Muscle of leg (tissue), 11 donors: ENCODE results near the gene PROM1. TPM values are rescaled to one million over a fixed set of nuclear protein-coding genes. Genes with fewer than 3 reads are reported as not detected.

Experiments
- DNase-seq: peaks from one replicate; pipeline ENCODE4 v3.0.0; 2013
- H3K27ac ChIP-seq: one replicate; pipeline ENCODE4 v1.5.1; 2013; ENCODE audit warnings: mild to moderate bottlenecking, low read length, control low read depth
- H3K27me3 ChIP-seq: one replicate; pipeline ENCODE4 v1.6.1; 2013; ENCODE audit warnings: low read length; ENCODE audit not compliant: control insufficient read depth, insufficient read depth
- H3K36me3 ChIP-seq: one replicate; pipeline ENCODE4 v1.6.1; 2013; ENCODE audit warnings: low read length; ENCODE audit not compliant: control insufficient read depth, insufficient read depth
- H3K4me1 ChIP-seq: one replicate; pipeline ENCODE4 v1.6.1; 2013; ENCODE audit warnings: low read length; ENCODE audit not compliant: control insufficient read depth, insufficient read depth
- H3K4me3 ChIP-seq: one replicate; pipeline ENCODE4 v1.5.1; 2013; ENCODE audit warnings: low read length, control low read depth
- H3K9me3 ChIP-seq: replicated peaks from 2 replicates; pipeline ENCODE4 v1.6.1; 2013; ENCODE audit warnings: low read depth, low read length; ENCODE audit not compliant: control insufficient read depth
- WGBS: methylation state at CpG from one replicate; pipeline ENCODE4 v1.1.5; 2013; ENCODE audit warnings: missing lambda C conversion rate; ENCODE audit not compliant: insufficient coverage; 5-methylcytosine and 5-hydroxymethylcytosine counted together
- polyA plus RNA-seq, 8 donors: library from polyadenylated mRNA; unstranded; fragments of 120-200 nt; gene quantifications; one replicate each; pipeline versions ENCODE4 v1.2.1 to v1.2.3, GENCODE V29; 2013; ENCODE audit warnings: inconsistent platforms in 1 of 8, low replicate concordance in 1 of 8; ENCODE audit not compliant: insufficient read length in 8 of 8, insufficient read depth in 1 of 8
- total RNA-seq: library from RNA; stranded (reverse); fragments of 120-200 nt; gene quantifications from one replicate; pipeline ENCODE4 v1.2.4, GENCODE V29; 2013

Gene PROM1
- total and polyA plus RNA-seq, 9 donors = 43.5 to 61.3 (median 47.9) TPM

DNA sequence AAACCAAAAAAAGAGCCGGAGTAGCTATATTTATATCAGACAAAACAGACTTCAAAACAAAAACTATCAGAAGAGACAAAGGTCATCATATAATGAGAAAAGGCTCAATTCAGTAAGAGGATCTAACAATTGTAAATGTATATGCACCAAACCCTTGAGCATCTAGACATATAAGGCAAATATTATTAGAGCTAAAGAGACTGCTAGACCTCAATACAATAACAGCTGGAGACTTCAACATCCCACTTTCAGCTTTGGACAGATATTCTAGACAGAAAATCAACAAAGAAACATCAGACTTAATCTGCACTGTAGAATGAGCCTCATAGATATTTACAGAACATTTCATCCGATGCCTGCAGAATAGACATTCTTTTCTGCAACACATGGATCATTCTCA lies 4.8 kb upstream of the PROM1 start:
- no peak for DNase-seq
- no CpG with 5 or more reads among the region's 2 CpGs for WGBS
- H3K4me1 ChIP-seq = peaks cover 3% of the 10 kb centered on the region
- H3K36me3 ChIP-seq = no peaks in the 10 kb centered on the region
- no peak overlapping the region for H3K27ac ChIP-seq
- peaks cover 20% of the 10 kb centered on the region for H3K27me3 ChIP-seq
- no peaks in the 10 kb centered on the region for H3K9me3 ChIP-seq
- H3K4me3 ChIP-seq = no peak overlapping the region

DNA sequence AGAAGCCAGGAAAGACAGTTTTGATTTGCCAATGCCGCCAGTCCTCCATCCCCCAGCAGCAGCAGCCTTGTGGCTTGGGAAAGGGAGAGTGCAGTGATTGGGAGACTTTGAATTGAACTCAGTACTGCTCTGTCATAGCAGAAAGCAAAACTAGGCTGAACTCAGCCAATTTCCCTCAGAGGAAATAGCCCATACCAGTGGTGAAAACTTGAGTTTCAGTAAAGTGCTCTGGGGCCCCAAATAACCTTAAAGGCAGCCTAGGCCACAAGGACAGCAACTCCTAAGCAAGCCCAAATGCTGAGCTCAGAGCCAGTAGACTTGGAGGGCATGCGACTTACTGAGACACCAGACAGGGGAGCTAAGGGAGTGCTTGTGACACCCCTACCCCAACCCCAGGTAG lies 2.0 kb upstream of the PROM1 start:
- Histone ChIP-seq H3K36me3 (no peaks in the 10 kb centered on the region), H3K9me3 (no peaks in the 10 kb centered on the region), H3K27ac (no peak overlapping the region), H3K4me3 (no peak overlapping the region), H3K4me1 (peaks cover 12% of the 10 kb centered on the region), H3K27me3 (peaks cover 39% of the 10 kb centered on the region)
- DNase-seq = no peak
- 67% methylated on average over 1 of the region's 2 CpGs for WGBS

DNA sequence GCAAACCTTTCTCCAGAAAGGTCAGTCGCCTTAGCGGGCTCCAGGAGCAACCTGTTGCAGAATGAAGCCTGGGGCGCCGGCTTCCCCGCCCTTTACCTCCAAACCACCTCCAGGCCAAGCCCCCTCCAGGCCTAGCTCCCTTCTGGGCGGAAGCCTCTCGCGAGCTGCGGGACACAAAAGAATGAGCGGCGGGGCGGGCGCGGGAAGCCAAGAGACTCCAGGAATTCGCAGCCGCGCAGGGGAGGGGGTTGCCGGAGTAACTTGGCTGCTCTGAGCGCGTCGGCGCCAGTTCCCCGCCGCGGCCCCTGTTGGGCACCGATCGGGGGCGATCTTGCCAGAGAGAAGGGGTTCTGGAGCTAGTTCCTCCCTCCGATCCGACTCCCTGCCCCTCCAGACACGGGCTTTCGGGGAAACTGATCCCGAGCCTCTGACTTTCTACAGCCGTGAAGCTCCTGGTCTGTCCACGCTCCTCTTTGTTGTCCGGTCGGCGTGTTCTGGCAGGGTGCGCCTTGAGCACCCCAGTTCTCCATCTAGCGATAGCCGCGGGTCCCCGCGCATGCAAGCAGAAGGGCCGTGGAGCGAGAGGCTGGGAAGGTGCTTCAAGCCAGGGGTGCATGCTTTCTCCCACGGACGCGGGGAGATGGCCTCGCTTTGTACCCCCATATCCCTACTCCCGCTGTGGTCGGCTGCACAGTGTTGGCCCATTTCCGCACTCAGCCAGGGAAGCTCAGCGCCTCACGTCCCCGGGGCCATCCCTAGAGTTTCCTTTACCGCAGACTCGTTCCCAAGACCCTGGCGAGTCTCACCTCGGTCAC lies 1.2 kb downstream of the PROM1 start:
- Histone ChIP-seq H3K27ac (peak overlapping the region; percentile 77), H3K4me1 (peaks cover 35% of the 10 kb centered on the region), H3K27me3 (peaks cover 39% of the 10 kb centered on the region), H3K9me3 (no peaks in the 10 kb centered on the region), H3K36me3 (peaks cover 2% of the 10 kb centered on the region), H3K4me3 (peak overlapping the region; percentile 69)
- whole genome bisulfite sequencing = under 1% methylated on average over 53 of the region's 60 CpGs
- peak; percentile 74 for DNase-seq

DNA sequence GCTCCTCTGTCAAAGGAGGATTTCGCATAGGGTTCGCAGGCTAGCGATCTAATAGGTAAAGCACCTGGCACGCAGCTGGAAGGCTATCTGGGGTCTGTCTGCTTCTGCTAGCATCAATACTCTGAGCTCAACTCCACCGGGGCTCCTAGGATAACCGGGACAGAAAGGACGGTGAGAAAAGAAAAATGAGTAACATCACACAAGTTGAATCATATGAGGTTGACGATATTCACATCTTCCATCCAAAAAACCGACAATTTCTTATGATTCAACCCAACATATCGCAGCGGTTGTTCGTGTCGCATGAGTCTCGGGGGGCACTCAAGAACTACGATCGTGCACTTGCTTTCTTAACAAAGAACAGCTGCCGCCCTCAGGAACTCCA lies 1.8 kb downstream of the PROM1 start:
- H3K36me3 ChIP-seq = peaks cover 2% of the 10 kb centered on the region
- H3K27ac ChIP-seq = peak overlapping the region; percentile 77
- H3K9me3 ChIP-seq = no peaks in the 10 kb centered on the region
- 1% methylated on average over 9 of the region's 17 CpGs for WGBS
- peaks cover 39% of the 10 kb centered on the region for H3K27me3 ChIP-seq
- peak overlapping the region; percentile 69 for H3K4me3 ChIP-seq
- DNase-seq = no peak
- peaks cover 35% of the 10 kb centered on the region for H3K4me1 ChIP-seq

DNA sequence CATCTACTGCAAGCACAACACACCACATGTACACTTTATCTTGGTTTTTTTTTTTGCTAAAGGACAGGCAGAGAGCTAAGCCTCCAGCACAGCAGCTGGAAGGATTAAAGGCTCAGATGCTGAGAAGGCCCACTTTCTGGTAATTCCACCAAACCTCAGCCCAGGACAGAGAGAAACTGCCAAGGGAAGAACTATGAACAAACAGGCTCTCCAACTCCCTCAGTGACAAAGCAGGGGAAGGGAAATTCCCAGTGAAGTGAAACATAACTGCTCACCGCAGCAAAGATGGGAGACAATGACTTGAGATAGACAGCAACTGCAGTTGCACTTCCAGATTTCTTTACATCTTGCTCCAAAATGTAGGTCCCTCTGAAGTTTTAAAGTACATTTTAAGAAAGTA lies 4.8 kb downstream of the PROM1 start:
- Histone ChIP-seq H3K36me3 (peaks cover 5% of the 10 kb centered on the region), H3K27me3 (peaks cover 23% of the 10 kb centered on the region), H3K9me3 (no peaks in the 10 kb centered on the region), H3K4me1 (peaks cover 35% of the 10 kb centered on the region), H3K27ac (peak overlapping the region; percentile 61), H3K4me3 (no peak overlapping the region)
- WGBS = no CpG with 5 or more reads among the region's 1 CpG
- DNase-seq = peak; percentile 81

DNA sequence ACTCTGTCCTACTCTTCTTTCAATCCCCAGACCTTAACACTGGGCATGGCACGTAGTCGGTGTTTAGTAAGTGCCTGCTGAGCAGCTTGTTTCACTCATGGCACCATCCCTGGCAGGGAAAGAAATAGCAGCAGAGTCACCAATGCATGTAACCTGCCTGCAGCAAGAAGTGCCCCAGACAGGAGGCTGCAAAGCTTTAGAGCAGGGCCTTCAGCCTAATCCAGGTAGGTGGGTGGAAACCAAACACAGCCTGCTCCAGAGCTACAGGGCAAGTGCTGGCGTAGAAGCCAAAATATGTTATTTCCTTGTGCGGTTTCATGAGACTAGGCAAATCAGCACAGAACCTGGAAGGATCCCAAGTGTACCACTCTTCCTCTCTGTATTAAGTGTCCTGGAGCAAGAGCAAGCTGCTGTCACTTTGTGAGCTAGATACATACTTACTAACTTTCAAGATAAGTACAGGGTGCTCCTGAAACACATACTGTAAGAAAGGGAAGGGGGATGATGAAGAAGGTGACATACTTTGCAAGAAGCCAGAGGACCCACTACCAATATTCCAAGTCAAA lies 5.5 kb downstream of the PROM1 start:
- no peak for DNase-seq
- peaks cover 16% of the 10 kb centered on the region for H3K27me3 ChIP-seq

DNA sequence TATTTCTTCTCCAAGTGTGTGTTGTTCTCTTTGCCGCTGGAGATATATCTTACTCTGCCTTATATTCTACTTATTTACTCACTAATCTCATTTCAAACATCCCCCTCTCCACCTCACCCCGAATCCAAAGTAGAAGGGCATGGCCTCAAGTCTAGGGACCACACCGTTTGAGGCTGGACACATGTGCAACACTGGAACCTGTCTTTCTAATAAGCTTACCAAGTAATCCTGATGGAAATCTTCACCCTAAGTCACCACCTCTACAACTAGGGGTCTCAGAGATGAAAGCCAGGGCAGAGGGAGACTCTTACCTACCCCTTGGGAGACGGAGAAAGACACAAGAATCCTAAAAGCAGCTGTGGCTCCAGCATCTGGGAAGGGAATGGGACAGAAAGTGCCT lies 6.0 kb downstream of the PROM1 start:
- DNase-seq = no peak
- no peak overlapping the region for H3K27ac ChIP-seq
- peaks cover 11% of the 10 kb centered on the region for H3K27me3 ChIP-seq
- no peak overlapping the region for H3K4me3 ChIP-seq
- no peaks in the 10 kb centered on the region for H3K9me3 ChIP-seq
- peaks cover 23% of the 10 kb centered on the region for H3K4me1 ChIP-seq
- 73% methylated on average over 4 of the region's 4 CpGs for WGBS
- peaks cover 5% of the 10 kb centered on the region for H3K36me3 ChIP-seq

More for the DNA sequence above, 5.5 kb downstream of the PROM1 start:
- H3K36me3 ChIP-seq = peaks cover 5% of the 10 kb centered on the region
- no peaks in the 10 kb centered on the region for H3K9me3 ChIP-seq
- H3K4me1 ChIP-seq = peaks cover 28% of the 10 kb centered on the region
- 100% methylated on average over 3 of the region's 4 CpGs for WGBS
- no peak overlapping the region for H3K27ac ChIP-seq
- no peak overlapping the region for H3K4me3 ChIP-seq

DNA sequence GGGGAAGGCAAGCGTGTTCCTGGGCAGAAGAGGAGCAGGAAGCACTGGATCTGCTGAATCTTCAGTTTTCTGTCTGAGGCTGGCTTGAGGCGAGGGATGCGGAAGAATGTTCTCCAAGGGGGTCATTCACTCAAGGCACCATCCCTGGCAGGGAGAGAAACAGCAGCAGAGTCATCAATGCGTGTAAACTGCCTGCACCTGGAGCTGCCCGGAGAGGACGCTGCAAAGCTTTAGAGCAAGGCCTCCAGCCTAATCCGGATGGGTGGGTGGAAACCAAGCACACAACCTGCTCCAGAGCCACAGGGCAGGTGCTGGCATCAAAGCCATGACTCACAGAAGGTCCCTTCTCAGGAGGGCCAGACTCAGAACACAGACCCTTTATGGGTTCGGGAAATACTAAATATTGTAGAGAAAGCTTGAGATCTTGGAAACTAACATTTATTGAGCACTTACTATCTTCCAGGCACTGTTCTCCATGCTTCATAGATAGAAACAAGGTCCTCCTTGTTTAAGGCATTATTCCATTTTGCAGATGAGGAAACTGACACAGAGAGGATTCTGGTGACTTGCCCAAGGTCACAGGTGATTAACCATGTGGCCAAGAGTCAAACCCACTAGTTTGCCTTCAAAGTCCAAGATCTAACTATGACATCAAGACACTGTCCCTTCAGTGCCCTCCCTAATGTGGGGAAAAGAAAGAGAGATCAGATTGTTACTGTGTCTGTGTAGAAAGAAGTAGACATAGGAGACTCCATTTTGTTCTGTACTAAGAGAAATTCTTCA lies 7.7 kb downstream of the PROM1 start:
- no peak overlapping the region for H3K4me3 ChIP-seq
- H3K9me3 ChIP-seq = no peaks in the 10 kb centered on the region
- no peak overlapping the region for H3K27ac ChIP-seq
- WGBS = 74% methylated on average over 7 of the region's 8 CpGs
- H3K27me3 ChIP-seq = no peaks in the 10 kb centered on the region
- DNase-seq = no peak
- H3K4me1 ChIP-seq = peaks cover 23% of the 10 kb centered on the region
- peaks cover 8% of the 10 kb centered on the region for H3K36me3 ChIP-seq

DNA sequence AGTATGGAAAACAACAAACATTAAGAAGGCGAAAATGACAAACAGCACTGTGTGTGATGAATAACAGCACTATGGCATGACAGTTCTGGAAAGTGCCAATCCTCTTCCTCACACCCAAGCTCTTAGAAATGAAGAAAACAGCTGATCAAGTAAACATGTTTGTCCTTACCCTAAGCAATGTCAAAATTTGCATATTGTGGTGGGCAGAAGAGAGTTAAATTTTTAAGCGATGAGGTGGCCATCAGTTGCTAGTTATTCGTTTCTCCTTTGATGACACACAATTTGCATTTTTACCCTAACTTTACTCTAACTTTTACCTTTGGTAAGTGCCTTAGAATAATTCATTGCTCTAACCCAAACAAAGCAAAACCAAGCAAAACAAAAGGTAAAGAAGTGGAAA lies 8.8 kb downstream of the PROM1 start:
- no peaks in the 10 kb centered on the region for H3K9me3 ChIP-seq
- no peak overlapping the region for H3K4me3 ChIP-seq
- peaks cover 17% of the 10 kb centered on the region for H3K4me1 ChIP-seq
- no peak overlapping the region for H3K27ac ChIP-seq
- peaks cover 8% of the 10 kb centered on the region for H3K36me3 ChIP-seq
- whole genome bisulfite sequencing = no CpG with 5 or more reads among the region's 3 CpGs
- H3K27me3 ChIP-seq = no peaks in the 10 kb centered on the region
- no peak for DNase-seq

DNA sequence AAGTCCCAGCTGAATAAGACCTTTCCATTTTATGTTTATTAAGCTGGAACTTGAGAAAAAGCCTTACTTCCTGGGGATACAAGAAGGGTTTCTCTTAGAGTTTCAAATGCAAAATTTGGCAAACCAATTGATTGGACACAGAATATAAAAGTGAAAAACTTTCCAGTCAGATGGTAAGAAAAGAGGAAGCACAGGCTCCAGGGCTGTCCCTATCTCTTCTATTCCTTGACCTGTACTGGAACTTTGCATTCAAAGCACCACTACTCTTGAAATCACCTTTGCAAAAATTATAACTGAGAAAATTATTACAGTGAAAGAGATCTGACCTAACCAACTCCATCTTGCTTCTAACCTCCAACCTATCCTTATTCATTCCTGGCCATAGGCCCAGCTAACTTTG lies 11.7 kb downstream of the PROM1 start:
- no peak overlapping the region for H3K27ac ChIP-seq
- H3K27me3 ChIP-seq = no peaks in the 10 kb centered on the region
- no peaks in the 10 kb centered on the region for H3K9me3 ChIP-seq
- H3K36me3 ChIP-seq = peaks cover 6% of the 10 kb centered on the region
- peaks cover 10% of the 10 kb centered on the region for H3K4me1 ChIP-seq
- no peak for DNase-seq
- H3K4me3 ChIP-seq = no peak overlapping the region
